PC-3 (cell line): ENCODE measurements around the gene COX4I1. TPM values are rescaled to one million over a fixed set of nuclear protein-coding genes. Genes with fewer than 3 reads are reported as not detected.

Source experiments
- ATAC-seq: fragments of 200-7000 bp; cut with Tn5 transposase; 2 replicates; pipeline ENCODE4 v1.9.1; 2020; ENCODE audit warnings: mild to moderate bottlenecking, moderate library complexity
- BruUV-seq: library from RNA; stranded (reverse); fragments of 400-500 nt; replicated peaks from 2 replicates; lab custom pipeline; 2021; lab: Mats Ljungman, UMichigan
- CTCF ChIA-PET: fragments of 300-600 bp; sonication (Branson Sonifier 250); formaldehyde crosslinking; loops from one replicate; lab custom pipeline; 2022; ENCODE audit warnings: antibody characterized with exemption; lab: Charles Lee
- POLR2A ChIA-PET: fragments of 300-600 bp; sonication (Branson Sonifier 250); formaldehyde crosslinking; loops from one replicate; lab custom pipeline; 2022; ENCODE audit warnings: antibody characterized with exemption; ENCODE audit not compliant: unreplicated experiment; lab: Charles Lee
- DNase-seq: peaks from one replicate; pipeline ENCODE4 v3.0.0-alpha.2; 2015
- H2AFZ ChIP-seq: fragments of 300-600 bp; sonication (generic); 2 replicates; pipeline ENCODE4 v1.6.0; 2016; ENCODE audit warnings: antibody characterized with exemption, low read length
- H3F3A ChIP-seq: fragments of 300-600 bp; sonication (generic); one replicate; pipeline ENCODE4 v1.6.0; 2017; ENCODE audit warnings: antibody characterized with exemption, low read length, control low read depth, mild to moderate bottlenecking; ENCODE audit not compliant: unreplicated experiment
- H3K27ac ChIP-seq: fragments of 300-600 bp; sonication (generic); 2 replicates; pipeline ENCODE4 v1.5.1; 2016; ENCODE audit warnings: mild to moderate bottlenecking, low read length
- H3K27me3 ChIP-seq: fragments of 300-600 bp; sonication (generic); 2 replicates; pipeline ENCODE4 v1.6.1; 2016; ENCODE audit warnings: low read length, mixed read lengths
- H3K36me3 ChIP-seq: fragments of 300-600 bp; sonication (generic); 2 replicates; pipeline ENCODE4 v1.6.1; 2016; ENCODE audit warnings: low read depth, mixed run types, low read length, mixed read lengths
- H3K4me1 ChIP-seq: fragments of 300-600 bp; sonication (generic); 2 replicates; pipeline ENCODE4 v1.5.1; 2016; ENCODE audit warnings: low read length; ENCODE audit not compliant: insufficient read depth
- H3K4me2 ChIP-seq: fragments of 300-600 bp; sonication (generic); 2 replicates; pipeline ENCODE4 v1.6.0; 2016; ENCODE audit warnings: low read length
- H3K4me3 ChIP-seq: fragments of 300-600 bp; sonication (generic); 2 replicates; pipeline ENCODE4 v1.5.1; 2016; ENCODE audit warnings: mild to moderate bottlenecking, low read length, mixed read lengths
- H3K79me2 ChIP-seq: fragments of 300-600 bp; sonication (generic); 2 replicates; pipeline ENCODE4 v1.6.1; 2017; ENCODE audit warnings: low read length, mixed read lengths
- H3K9ac ChIP-seq: fragments of 300-600 bp; sonication (generic); 2 replicates; pipeline ENCODE4 v1.6.0; 2016; ENCODE audit warnings: mild to moderate bottlenecking, low read length
- H3K9me2 ChIP-seq: fragments of 300-600 bp; sonication (generic); replicated peaks from 2 replicates; pipeline ENCODE4 v1.6.1; 2016; ENCODE audit warnings: mixed run types, low read length, mixed read lengths
- H3K9me3 ChIP-seq: fragments of 300-600 bp; sonication (generic); 2 replicates; pipeline ENCODE4 v1.6.1; 2016; ENCODE audit warnings: low read length, mixed read lengths
- H4K20me1 ChIP-seq: fragments of 300-600 bp; sonication (generic); 2 replicates; pipeline ENCODE4 v1.6.1; 2016; ENCODE audit warnings: low read length, mixed read lengths
- EZH2 ChIP-seq: fragments of 300-600 bp; sonication (generic); IDR thresholded peaks from one replicate; pipeline ENCODE4 v1.6.1; 2017; ENCODE audit warnings: antibody characterized with exemption, mild to moderate bottlenecking, low read length; ENCODE audit not compliant: unreplicated experiment
- EZH2phosphoT487 ChIP-seq: fragments of 300-600 bp; sonication (generic); IDR thresholded peaks from 2 replicates; pipeline ENCODE4 v1.6.1; 2018; ENCODE audit warnings: mild to moderate bottlenecking, antibody characterized with exemption, low read length, borderline replicate concordance
- intact Hi-C: fragments of 100-400 bp; cut with micrococcal nuclease; formaldehyde crosslinking; loops from 2 replicates; pipeline ENCODE4 v1.9.0; 2023
- total RNA-seq: library from RNA; depleted of rRNA; stranded (reverse); fragments of >200 nt; gene quantifications from 2 replicates; pipeline ENCODE4 v1.2.3, GENCODE V29; 2014
- TF ChIP-seq, protein P1 (sequence below): fragments of 300-600 bp; sonication (generic); conservative IDR thresholded peaks from 2 replicates; pipeline ENCODE4 v1.5.1; 2017; ENCODE audit warnings: antibody characterized with exemption, low read depth, mild to moderate bottlenecking, low read length

The COX4I1 gene
- total RNA-seq, 1 experiment from 2014 or later, result 598 TPM

DNA sequence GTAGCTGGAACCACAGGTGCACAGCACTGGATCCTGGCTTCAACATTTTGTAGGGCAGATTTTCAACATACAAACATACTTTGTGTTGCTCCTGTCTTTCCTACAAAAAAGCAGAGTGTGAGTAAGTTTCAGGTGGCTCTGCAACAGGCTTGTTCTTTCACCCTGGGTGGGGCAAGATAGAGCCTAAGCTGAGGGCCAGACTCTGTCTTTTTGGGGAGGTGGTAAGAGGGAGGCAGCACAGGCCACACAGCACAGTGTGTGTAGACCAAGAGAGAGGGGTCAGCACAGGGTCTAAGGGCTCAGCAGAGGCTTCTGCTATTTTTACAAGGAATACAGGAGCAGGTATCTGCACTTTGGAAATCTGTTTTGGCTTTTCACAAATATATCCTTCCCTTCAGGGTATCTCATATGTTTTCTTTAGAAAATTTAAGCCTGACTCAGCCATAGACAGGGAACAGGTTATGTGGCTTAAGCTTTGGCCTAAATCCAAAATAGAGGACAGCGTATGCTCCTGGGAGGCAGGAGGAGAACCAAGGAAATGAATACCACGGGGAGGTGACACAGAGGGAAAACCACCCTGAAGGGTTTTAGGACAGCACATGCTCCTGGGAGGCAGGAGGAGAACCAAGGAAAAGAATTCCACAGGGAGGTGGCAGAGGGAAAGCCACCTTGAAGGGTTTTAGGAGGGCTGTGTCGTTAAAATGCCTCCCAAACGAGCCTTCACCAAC lies 21.7 kb upstream of the COX4I1 start:
- Histone ChIP-seq H3K9me2 (no peaks in the 10 kb centered on the region), H3K4me3 (peak overlapping the region; percentile 35; the same call in 1 of the 2 replicates), H3K36me3 (peaks cover 9% of the 10 kb centered on the region; the same call in 1 of the 2 replicates), H3K9ac (peak overlapping the region; percentile 38), H3K27ac (peak overlapping the region; percentile 80), H4K20me1 (0 out of 2 replicates have a peak, but pooled peaks cover 4% of the 10 kb centered on the region), H3K4me2 (peak overlapping the region; percentile 76), H2AFZ (0 out of 2 replicates have a peak overlapping the region, but pooled peaks have one; percentile 23), H3K4me1 (peaks cover 29% of the 10 kb centered on the region), H3K27me3 (no peaks in the 10 kb centered on the region), H3K9me3 (no peaks in the 10 kb centered on the region), H3F3A (peaks cover 9% of the 10 kb centered on the region), H3K79me2 (0 out of 2 replicates have a peak, but pooled peaks cover 3% of the 10 kb centered on the region)
- TF ChIP-seq EZH2 (no peak), EZH2phosphoT487 (no peak)
- TF ChIP-seq, protein P1, sequence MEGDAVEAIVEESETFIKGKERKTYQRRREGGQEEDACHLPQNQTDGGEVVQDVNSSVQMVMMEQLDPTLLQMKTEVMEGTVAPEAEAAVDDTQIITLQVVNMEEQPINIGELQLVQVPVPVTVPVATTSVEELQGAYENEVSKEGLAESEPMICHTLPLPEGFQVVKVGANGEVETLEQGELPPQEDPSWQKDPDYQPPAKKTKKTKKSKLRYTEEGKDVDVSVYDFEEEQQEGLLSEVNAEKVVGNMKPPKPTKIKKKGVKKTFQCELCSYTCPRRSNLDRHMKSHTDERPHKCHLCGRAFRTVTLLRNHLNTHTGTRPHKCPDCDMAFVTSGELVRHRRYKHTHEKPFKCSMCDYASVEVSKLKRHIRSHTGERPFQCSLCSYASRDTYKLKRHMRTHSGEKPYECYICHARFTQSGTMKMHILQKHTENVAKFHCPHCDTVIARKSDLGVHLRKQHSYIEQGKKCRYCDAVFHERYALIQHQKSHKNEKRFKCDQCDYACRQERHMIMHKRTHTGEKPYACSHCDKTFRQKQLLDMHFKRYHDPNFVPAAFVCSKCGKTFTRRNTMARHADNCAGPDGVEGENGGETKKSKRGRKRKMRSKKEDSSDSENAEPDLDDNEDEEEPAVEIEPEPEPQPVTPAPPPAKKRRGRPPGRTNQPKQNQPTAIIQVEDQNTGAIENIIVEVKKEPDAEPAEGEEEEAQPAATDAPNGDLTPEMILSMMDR, result no peak
- intact Hi-C loops, result no loop called here
- peak; percentile 96 for ATAC-seq
- peak; percentile 97 for DNase-seq
- ChIA-PET CTCF (interaction anchor here (0.5 kb wide), 1 partner anchor 1423 kb away, joined by 4 read pairs; no protein-coding TSS in a partner anchor), POLR2A (interaction anchor here (0.6 kb wide), 1 partner anchor 22 kb away, joined by 3 read pairs; no protein-coding TSS in a partner anchor)
- BruUV-seq, result no TSS peak

- Histone ChIP-seq H3K36me3 (peaks cover 9% of the 10 kb centered on the region; the same call in 1 of the 2 replicates), H3K79me2 (0 out of 2 replicates have a peak, but pooled peaks cover 3% of the 10 kb centered on the region), H2AFZ (no peak overlapping the region), H3K9ac (no peak overlapping the region), H3K27me3 (no peaks in the 10 kb centered on the region), H3F3A (peaks cover 9% of the 10 kb centered on the region), H3K4me2 (no peak overlapping the region), H3K9me3 (no peaks in the 10 kb centered on the region), H3K4me1 (peaks cover 29% of the 10 kb centered on the region), H3K9me2 (no peaks in the 10 kb centered on the region), H3K27ac (no peak overlapping the region), H3K4me3 (no peak overlapping the region), H4K20me1 (0 out of 2 replicates have a peak, but pooled peaks cover 4% of the 10 kb centered on the region)
- TF ChIP-seq EZH2phosphoT487 (no peak), EZH2 (no peak)
- TF ChIP-seq, protein P1, result no peak
- ChIA-PET CTCF (no interaction called here), POLR2A (no interaction called here)
- ATAC-seq (no peak), DNase-seq (no peak)
- BruUV-seq, result no TSS peak
- intact Hi-C loops, result no loop called here
These were observed 20.6 kb upstream of the COX4I1 start for GRCh38 chr16:85778873-85779272.

- H3K9me2 ChIP-seq, result no peaks in the 10 kb centered on the region
- H3K4me3 ChIP-seq, result no peak overlapping the region
- H3K36me3 ChIP-seq, result peaks cover 9% of the 10 kb centered on the region; the same call in 1 of the 2 replicates
- no peak overlapping the region for H3K9ac ChIP-seq
- DNase-seq (no peak), ATAC-seq (no peak)
- H3K27ac ChIP-seq, result no peak overlapping the region
- intact Hi-C loops, result no loop called here
- no TSS peak for BruUV-seq
- ChIA-PET CTCF (no interaction called here), POLR2A (no interaction called here)
- 0 out of 2 replicates have a peak, but pooled peaks cover 3% of the 10 kb centered on the region for H3K79me2 ChIP-seq
- no peak overlapping the region for H2AFZ ChIP-seq
- H3F3A ChIP-seq, result peaks cover 9% of the 10 kb centered on the region
- no peak overlapping the region for H3K4me2 ChIP-seq
- H3K9me3 ChIP-seq, result no peaks in the 10 kb centered on the region
- TF ChIP-seq EZH2, result no peak
- TF ChIP-seq, protein P1, result no peak
- no peak for TF ChIP-seq EZH2phosphoT487
- H3K27me3 ChIP-seq, result no peaks in the 10 kb centered on the region
- peaks cover 29% of the 10 kb centered on the region for H3K4me1 ChIP-seq
- H4K20me1 ChIP-seq, result 0 out of 2 replicates have a peak, but pooled peaks cover 4% of the 10 kb centered on the region
These were observed 19.2 kb upstream of the COX4I1 start for GRCh38 chr16:85780281-85780680.
